ENCODE measurements around the gene KDM1A.

The KDM1A gene

GRCh38 chr1:23129846-23130245 is 110.6 kb downstream of the KDM1A start:
- in situ Hi-C loops (cut with MboI; ENCODE audit: low sequenced_read_pairs), result no loop called here

GRCh38 chr1:23132033-23132432 is 112.8 kb downstream of the KDM1A start:
- in situ Hi-C loops (cut with MboI; ENCODE audit: low sequenced_read_pairs), result no loop called here
